IMR-90 (cell line): Measurements from ENCODE around the gene UBE2K. TPM values are rescaled to one million over a fixed set of nuclear protein-coding genes. Genes with fewer than 3 reads are reported as not detected.
A peak's percentile ranks its signal among the peaks of the same experiment; 100 is the strongest.
"Not testable (repeated sequence)": the region's sequence is repeated elsewhere in the genome, so short reads cannot be mapped to it uniquely, and the experiment has no call there.

Source experiments
- ATAC-seq: fragments of 200-7000 bp; cut with Tn5 transposase; 2 replicates; pipeline ENCODE4 v1.9.1; 2020; ENCODE audit warnings: low read depth, mild to moderate bottlenecking, moderate library complexity
- BruUV-seq: library from RNA; stranded (reverse); fragments of 400-500 nt; replicated peaks from 2 replicates; lab custom pipeline; 2021; lab: Mats Ljungman, UMichigan
- CTCF ChIA-PET: fragments of 300-600 bp; formaldehyde crosslinking; extraction: SDS; loops from one replicate; lab custom pipeline; 2021; ENCODE audit warnings: antibody characterized with exemption; lab: Yijun Ruan, JAX
- POLR2A ChIA-PET: fragments of 300-600 bp; sonication (Branson Sonifier 250); formaldehyde crosslinking; loops from one replicate; lab custom pipeline; 2022; ENCODE audit warnings: antibody characterized with exemption; ENCODE audit not compliant: unreplicated experiment; lab: Charles Lee
- DNase-seq: peaks from one replicate; pipeline ENCODE4 v3.0.0; 2013
- H2AFZ ChIP-seq: replicated peaks from 2 replicates; pipeline ENCODE3; 2013; ENCODE audit warnings: low read length, mild to moderate bottlenecking; ENCODE audit not compliant: poor library complexity
- H2AK5ac ChIP-seq: 2 replicates; pipeline ENCODE4 v1.6.1; 2013; ENCODE audit warnings: low read depth, low read length, inconsistent platforms
- H2AK9ac ChIP-seq: replicated peaks from 2 replicates; pipeline ENCODE3; 2013; ENCODE audit warnings: mild to moderate bottlenecking, low read depth, low read length, moderate library complexity; ENCODE audit not compliant: poor library complexity
- H2BK120ac ChIP-seq: 2 replicates; pipeline ENCODE4 v1.6.1; 2013; ENCODE audit warnings: low read depth, low read length, inconsistent platforms
- H2BK15ac ChIP-seq: 3 replicates; pipeline ENCODE4 v1.6.1; 2013; ENCODE audit warnings: low read depth, low read length, inconsistent platforms
- H2BK20ac ChIP-seq: 2 replicates; pipeline ENCODE4 v1.6.1; 2013; ENCODE audit warnings: low read depth, mild to moderate bottlenecking, inconsistent platforms, low read length, moderate library complexity
- H2BK5ac ChIP-seq: 2 replicates; pipeline ENCODE4 v1.6.1; 2013; ENCODE audit warnings: mild to moderate bottlenecking, low read depth, low read length, inconsistent platforms; ENCODE audit not compliant: poor library complexity, severe bottlenecking
- H3K14ac ChIP-seq: replicated peaks from 2 replicates; pipeline ENCODE4 v1.6.1; 2013; ENCODE audit warnings: low read depth, low read length, inconsistent platforms
- H3K18ac ChIP-seq: 2 replicates; pipeline ENCODE4 v1.6.1; 2013; ENCODE audit warnings: low read depth, low read length, control low read depth
- H3K23ac ChIP-seq: 2 replicates; pipeline ENCODE4 v1.6.1; 2013; ENCODE audit warnings: low read depth, low read length, inconsistent platforms
- H3K27ac ChIP-seq: 2 replicates; pipeline ENCODE4 v1.5.1; 2013; ENCODE audit warnings: mild to moderate bottlenecking, control low read depth, low read length; ENCODE audit not compliant: insufficient read depth
- H3K27me3 ChIP-seq: 2 replicates; pipeline ENCODE4 v1.6.1; 2013; ENCODE audit warnings: low read length; ENCODE audit not compliant: control insufficient read depth, insufficient read depth
- H3K36me3 ChIP-seq: 2 replicates; pipeline ENCODE4 v1.6.1; 2013; ENCODE audit warnings: low read length, mixed read lengths; ENCODE audit not compliant: control insufficient read depth, insufficient read depth
- H3K4ac ChIP-seq: 2 replicates; pipeline ENCODE4 v1.6.1; 2013; ENCODE audit warnings: low read depth, low read length, inconsistent platforms
- H3K4me1 ChIP-seq: 2 replicates; pipeline ENCODE4 v1.6.1; 2013; ENCODE audit warnings: low read length, mixed read lengths; ENCODE audit not compliant: control insufficient read depth, insufficient read depth
- H3K4me2 ChIP-seq: 2 replicates; pipeline ENCODE4 v1.6.1; 2013; ENCODE audit warnings: low read depth, mild to moderate bottlenecking, control low read depth, low read length, moderate library complexity
- H3K4me3 ChIP-seq: 2 replicates; pipeline ENCODE4 v1.5.1; 2013; ENCODE audit warnings: low read depth, mild to moderate bottlenecking, control low read depth, low read length, moderate library complexity; ENCODE audit not compliant: insufficient read depth
- H3K56ac ChIP-seq: 2 replicates; pipeline ENCODE4 v1.6.1; 2013; ENCODE audit warnings: low read length, inconsistent platforms; ENCODE audit not compliant: insufficient read depth; ENCODE audit errors: extremely low read depth
- H3K79me1 ChIP-seq, 2 experiments: 2 replicates each; pipeline ENCODE4 v1.6.1; 2013; ENCODE audit warnings: low read length in 2 of 2, inconsistent platforms in 1 of 2, low read depth in 1 of 2
- H3K9ac ChIP-seq: 2 replicates; pipeline ENCODE4 v1.6.1; 2013; ENCODE audit warnings: low read depth, low read length, control low read depth
- H3K9me1 ChIP-seq: 2 replicates; pipeline ENCODE4 v1.6.1; 2013; ENCODE audit warnings: low read length, inconsistent platforms; ENCODE audit not compliant: insufficient read depth
- H3K9me3 ChIP-seq: 2 replicates; pipeline ENCODE4 v1.6.1; 2013; ENCODE audit warnings: low read length; ENCODE audit not compliant: control insufficient read depth, insufficient read depth
- H4K20me1 ChIP-seq: 2 replicates; pipeline ENCODE4 v1.6.1; 2013; ENCODE audit warnings: low read length, inconsistent platforms; ENCODE audit not compliant: insufficient read depth
- H4K5ac ChIP-seq: 2 replicates; pipeline ENCODE4 v1.6.1; 2013; ENCODE audit warnings: mild to moderate bottlenecking, low read depth, low read length, control low read depth
- H4K8ac ChIP-seq, 2 experiments: 2 replicates each; pipeline ENCODE4 v1.6.1; 2013; ENCODE audit warnings: low read depth in 2 of 2, low read length in 2 of 2, control low read depth in 1 of 2, inconsistent platforms in 1 of 2
- H4K91ac ChIP-seq: 2 replicates; pipeline ENCODE4 v1.6.1; 2013; ENCODE audit warnings: low read depth, low read length, inconsistent platforms; ENCODE audit not compliant: insufficient read depth
- WGBS, 2 experiments: methylation state at CpG; one replicate each; pipeline versions ENCODE4 v1.1.5 to v1.1.7; 2013; ENCODE audit warnings: missing lambda C conversion rate in 2 of 2; ENCODE audit not compliant: insufficient read length in 1 of 2; ENCODE audit errors: extremely low coverage in 2 of 2; 5-methylcytosine and 5-hydroxymethylcytosine counted together
- dilution Hi-C: fragments of 300-500 bp; cut with HindIII; formaldehyde crosslinking; loops from one replicate; pipeline ENCODE4 v1.14.3; 2018; ENCODE audit warnings: low sequenced_read_pairs; ENCODE audit not compliant: unreplicated experiment
- in situ Hi-C: fragments of 300-500 bp; cut with MboI; formaldehyde crosslinking; loops from 3 replicates; pipeline ENCODE4 v1.14.3; 2019; ENCODE audit warnings: low sequenced_read_pairs, inconsistent platforms, mixed read lengths
- intact Hi-C: fragments of 100-400 bp; cut with micrococcal nuclease; formaldehyde crosslinking; loops from 2 replicates; pipeline ENCODE4 v1.10.0; 2022
- polyA plus RNA-seq, 3 experiments: library from polyadenylated mRNA; depleted of rRNA; stranded (reverse); fragments of >200 nt; gene quantifications; 2 replicates each; pipeline ENCODE4 v1.2.3, GENCODE V29; 2012; ENCODE audit warnings: low replicate concordance in 1 of 3
- total RNA-seq: library from RNA; depleted of rRNA; stranded (reverse); fragments of >200 nt; gene quantifications from 2 replicates; pipeline ENCODE4 v1.2.3, GENCODE V29; 2012

UBE2K gene
- total and polyA plus RNA-seq, 2 of the 4 experiments (the other 2 are of a cell fraction), result 17.7 to 44.8 TPM

DNA sequence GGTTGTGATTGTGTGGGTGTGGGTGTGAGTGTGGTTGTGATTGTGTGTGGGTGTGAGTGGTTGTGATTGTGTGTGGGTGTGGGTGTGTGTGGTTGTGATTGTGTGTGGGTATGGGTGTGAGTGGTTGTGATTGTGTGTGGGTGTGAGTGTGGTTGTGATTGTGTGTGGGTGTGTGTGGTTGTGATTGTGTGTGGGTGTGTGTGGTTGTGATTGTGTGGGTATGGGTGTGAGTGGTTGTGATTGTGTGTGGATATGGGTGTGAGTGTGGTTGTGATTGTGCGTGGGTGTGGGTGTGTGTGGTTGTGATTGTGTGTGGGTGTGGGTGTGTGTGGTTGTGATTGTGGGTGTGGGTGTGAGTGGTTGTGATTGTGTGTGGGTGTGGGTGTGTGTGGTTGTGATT is 115.1 kb downstream of the UBE2K start:
- DNase-seq, H3K4me3 ChIP-seq, dilution Hi-C loops, intact Hi-C loops, H2AFZ ChIP-seq, H3K27ac ChIP-seq, H4K8ac ChIP-seq, H3K56ac ChIP-seq, H3K4me2 ChIP-seq, H2BK120ac ChIP-seq, H3K4me1 ChIP-seq, CTCF ChIA-PET, H3K27me3 ChIP-seq, H3K9ac ChIP-seq, BruUV-seq, POLR2A ChIA-PET, in situ Hi-C loops, H4K5ac ChIP-seq, H3K9me1 ChIP-seq, H3K36me3 ChIP-seq, H3K18ac ChIP-seq, H2AK9ac ChIP-seq, H4K91ac ChIP-seq, H3K9me3 ChIP-seq, ATAC-seq, H2BK20ac ChIP-seq, H3K4ac ChIP-seq, H2AK5ac ChIP-seq, H3K79me1 ChIP-seq, H2BK15ac ChIP-seq, H4K20me1 ChIP-seq, H3K23ac ChIP-seq, H3K14ac ChIP-seq: not testable (repeated sequence)
- H2BK5ac ChIP-seq, result peak overlapping the region; percentile 8
- WGBS, 2 experiments, result no CpG with 5 or more reads among the region's 1 CpG

GRCh38 chr4:39813761-39814160 is 115.8 kb downstream of the UBE2K start:
- H2BK5ac ChIP-seq, result peak overlapping the region; percentile 78
- H3K4me2 ChIP-seq, BruUV-seq, H3K4me3 ChIP-seq, H3K9ac ChIP-seq, CTCF ChIA-PET, H3K9me1 ChIP-seq, H3K9me3 ChIP-seq, H2BK120ac ChIP-seq, H3K4me1 ChIP-seq, H2BK15ac ChIP-seq, H4K91ac ChIP-seq, H4K20me1 ChIP-seq, POLR2A ChIA-PET, H3K27me3 ChIP-seq, H3K18ac ChIP-seq, dilution Hi-C loops, DNase-seq, H3K14ac ChIP-seq, H4K5ac ChIP-seq, H3K79me1 ChIP-seq, H3K36me3 ChIP-seq, H3K4ac ChIP-seq, in situ Hi-C loops, H2AFZ ChIP-seq, H4K8ac ChIP-seq, H3K56ac ChIP-seq, H3K27ac ChIP-seq, H2AK5ac ChIP-seq, ATAC-seq, intact Hi-C loops, H3K23ac ChIP-seq, H2AK9ac ChIP-seq, H2BK20ac ChIP-seq: not testable (repeated sequence)
- WGBS, 2 experiments, result no CpG with 5 or more reads among the region's 2 CpGs
